OCI-LY7 (cell line): ENCODE measurements around the gene DIMT1. TPM values are rescaled to one million over a fixed set of nuclear protein-coding genes. Genes with fewer than 3 reads are reported as not detected.

Source experiments
- BruUV-seq: library from RNA; stranded (reverse); fragments of 400-500 nt; replicated peaks from 2 replicates; lab custom pipeline; 2021; lab: Mats Ljungman, UMichigan
- CTCF ChIA-PET: fragments of 300-600 bp; sonication (Branson Sonifier 250); formaldehyde crosslinking; loops from one replicate; lab custom pipeline; 2022; ENCODE audit warnings: antibody characterized with exemption; ENCODE audit not compliant: unreplicated experiment; lab: Charles Lee
- POLR2A ChIA-PET: fragments of 300-600 bp; sonication (Branson Sonifier 250); formaldehyde crosslinking; loops from one replicate; lab custom pipeline; 2022; ENCODE audit warnings: antibody characterized with exemption; lab: Charles Lee
- DNase-seq: peaks from one replicate; pipeline ENCODE4 v3.0.0-alpha.2; 2015; ENCODE audit warnings: low spot score
- H2AFZ ChIP-seq: fragments of 200-600 bp; sonication (generic), shearing (Covaris generic); 2 replicates; pipeline ENCODE4 v1.6.1; 2014; ENCODE audit warnings: mild to moderate bottlenecking, antibody characterized with exemption, low read length, moderate library complexity
- H3K27ac ChIP-seq: fragments of 200-600 bp; sonication (generic); 2 replicates; pipeline ENCODE4 v1.5.1; 2014; ENCODE audit warnings: mixed run types, low read depth, mild to moderate bottlenecking, moderate library complexity, low read length, inconsistent platforms; ENCODE audit not compliant: poor library complexity, severe bottlenecking
- H3K36me3 ChIP-seq: fragments of 200-600 bp; sonication (generic); 2 replicates; pipeline ENCODE4 v1.6.1; 2014; ENCODE audit warnings: mild to moderate bottlenecking, antibody characterized with exemption, low read length, moderate library complexity, mixed read lengths; ENCODE audit not compliant: insufficient read depth
- H3K4me1 ChIP-seq: fragments of 200-600 bp; sonication (generic); 2 replicates; pipeline ENCODE4 v1.5.1; 2014; ENCODE audit warnings: mild to moderate bottlenecking, low read length; ENCODE audit not compliant: insufficient read depth, poor library complexity, severe bottlenecking
- H3K4me2 ChIP-seq: fragments of 200-600 bp; sonication (generic); 2 replicates; pipeline ENCODE4 v1.6.1; 2014; ENCODE audit warnings: mild to moderate bottlenecking, low read length
- H3K4me3 ChIP-seq: fragments of 200-600 bp; sonication (generic); 2 replicates; pipeline ENCODE4 v1.5.1; 2014; ENCODE audit warnings: mild to moderate bottlenecking, low read depth, low read length; ENCODE audit not compliant: poor library complexity, severe bottlenecking
- H3K79me2 ChIP-seq: fragments of 200-600 bp; sonication (generic); 2 replicates; pipeline ENCODE4 v1.6.1; 2016; ENCODE audit warnings: low read depth, mild to moderate bottlenecking, low read length, moderate library complexity, mixed read lengths; ENCODE audit not compliant: insufficient read depth
- H3K9me2 ChIP-seq: fragments of 200-600 bp; sonication (generic); 2 replicates; pipeline ENCODE4 v1.6.1; 2016; ENCODE audit warnings: mild to moderate bottlenecking, low read length, mixed read lengths; ENCODE audit not compliant: insufficient read depth
- H3K9me3 ChIP-seq: fragments of 200-600 bp; sonication (generic); 2 replicates; pipeline ENCODE4 v1.6.1; 2014; ENCODE audit warnings: mild to moderate bottlenecking, mixed run types, low read length, mixed read lengths
- H4K20me1 ChIP-seq: fragments of 200-600 bp; sonication (generic); 2 replicates; pipeline ENCODE4 v1.6.1; 2014; ENCODE audit warnings: mild to moderate bottlenecking, antibody characterized with exemption, low read length, moderate library complexity, mixed read lengths; ENCODE audit not compliant: insufficient read depth
- EZH2phosphoT487 ChIP-seq: fragments of 200-600 bp; sonication (generic); IDR thresholded peaks from 2 replicates; pipeline ENCODE4 v1.6.1; 2018; ENCODE audit warnings: low read depth, borderline replicate concordance, mild to moderate bottlenecking, mixed run types, antibody characterized with exemption, low read length, moderate library complexity, mixed read lengths
- intact Hi-C: fragments of 100-400 bp; cut with micrococcal nuclease; formaldehyde crosslinking; loops from one replicate; pipeline ENCODE4 v1.10.0; 2022; ENCODE audit not compliant: unreplicated experiment
- total RNA-seq, 2 experiments: library from RNA; depleted of rRNA in 1 of 2; stranded (reverse); fragments of >200 nt in 1 of 2; shearing (Covaris generic) in 1 of 2; gene quantifications; 2 replicates each; pipeline ENCODE4 v1.2.3, GENCODE V29; 2014 to 2022
- TF ChIP-seq, protein P1 (sequence below): fragments of 200-600 bp; sonication (generic); conservative IDR thresholded peaks from 2 replicates; pipeline ENCODE4 v1.5.1; 2014; ENCODE audit warnings: mild to moderate bottlenecking, antibody characterized with exemption, low read length, moderate library complexity, mixed read lengths

The DIMT1 gene
- total RNA-seq, 2 experiments from 2014 or later, result 30.1 to 46.4 TPM

- no peaks in the 10 kb centered on the region for H3K9me2 ChIP-seq
- peaks cover 3% of the 10 kb centered on the region; the same call in 1 of the 2 replicates for H3K79me2 ChIP-seq
- 0 out of 2 replicates have a peak, but pooled peaks cover 6% of the 10 kb centered on the region for H4K20me1 ChIP-seq
- no peak overlapping the region for H2AFZ ChIP-seq
- CTCF ChIA-PET, result interaction anchor here (0.6 kb wide), 1 partner anchor 317 kb away, joined by 3 read pairs; no protein-coding TSS in a partner anchor
- BruUV-seq, result no TSS peak
- TF ChIP-seq, protein P1, sequence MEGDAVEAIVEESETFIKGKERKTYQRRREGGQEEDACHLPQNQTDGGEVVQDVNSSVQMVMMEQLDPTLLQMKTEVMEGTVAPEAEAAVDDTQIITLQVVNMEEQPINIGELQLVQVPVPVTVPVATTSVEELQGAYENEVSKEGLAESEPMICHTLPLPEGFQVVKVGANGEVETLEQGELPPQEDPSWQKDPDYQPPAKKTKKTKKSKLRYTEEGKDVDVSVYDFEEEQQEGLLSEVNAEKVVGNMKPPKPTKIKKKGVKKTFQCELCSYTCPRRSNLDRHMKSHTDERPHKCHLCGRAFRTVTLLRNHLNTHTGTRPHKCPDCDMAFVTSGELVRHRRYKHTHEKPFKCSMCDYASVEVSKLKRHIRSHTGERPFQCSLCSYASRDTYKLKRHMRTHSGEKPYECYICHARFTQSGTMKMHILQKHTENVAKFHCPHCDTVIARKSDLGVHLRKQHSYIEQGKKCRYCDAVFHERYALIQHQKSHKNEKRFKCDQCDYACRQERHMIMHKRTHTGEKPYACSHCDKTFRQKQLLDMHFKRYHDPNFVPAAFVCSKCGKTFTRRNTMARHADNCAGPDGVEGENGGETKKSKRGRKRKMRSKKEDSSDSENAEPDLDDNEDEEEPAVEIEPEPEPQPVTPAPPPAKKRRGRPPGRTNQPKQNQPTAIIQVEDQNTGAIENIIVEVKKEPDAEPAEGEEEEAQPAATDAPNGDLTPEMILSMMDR, result no peak
- no peak for TF ChIP-seq EZH2phosphoT487
- peaks cover 90% of the 10 kb centered on the region for H3K36me3 ChIP-seq
- H3K4me3 ChIP-seq, result no peak overlapping the region
- no peak for DNase-seq
- no peak overlapping the region for H3K4me2 ChIP-seq
- no peaks in the 10 kb centered on the region for H3K4me1 ChIP-seq
- POLR2A ChIA-PET, result interaction anchor here (0.7 to 1.1 kb wide), 2 partner anchors 10 to 29 kb away, joined by 3 read pairs; no protein-coding TSS in a partner anchor
- no peaks in the 10 kb centered on the region for H3K9me3 ChIP-seq
- H3K27ac ChIP-seq, result no peak overlapping the region
- intact Hi-C loops, result no loop called here
Measured at GRCh38 chr5:62448528-62448927, 44.8 kb upstream of the DIMT1 start.

GRCh38 chr5:62432621-62433064 is 28.9 kb upstream of the DIMT1 start:
- BruUV-seq, result no TSS peak
- no peak overlapping the region for H3K4me2 ChIP-seq
- POLR2A ChIA-PET, result interaction anchor here (0.6 to 2.6 kb wide), 5 partner anchors 8 to 201 kb away, joined by 3 to 9 read pairs (median 3); partner anchors contain the start of gene DIMT1
- H3K27ac ChIP-seq, result no peak overlapping the region
- CTCF ChIA-PET, result no interaction called here
- 0 out of 2 replicates have a peak, but pooled peaks cover 5% of the 10 kb centered on the region for H3K9me3 ChIP-seq
- peaks cover 35% of the 10 kb centered on the region for H3K36me3 ChIP-seq
- TF ChIP-seq EZH2phosphoT487, result no peak
- TF ChIP-seq, protein P1, result no peak
- H4K20me1 ChIP-seq, result peaks cover 6% of the 10 kb centered on the region
- no peak for DNase-seq
- intact Hi-C loops, result no loop called here
- no peak overlapping the region for H2AFZ ChIP-seq
- no peaks in the 10 kb centered on the region for H3K4me1 ChIP-seq
- H3K9me2 ChIP-seq, result no peaks in the 10 kb centered on the region
- H3K4me3 ChIP-seq, result no peak overlapping the region
- H3K79me2 ChIP-seq, result peaks cover 85% of the 10 kb centered on the region
